Right ventricle myocardium inferior (tissue), 1 donor: Measurements from ENCODE around the gene IFI44. TPM values are rescaled to one million over a fixed set of nuclear protein-coding genes. Genes with fewer than 3 reads are reported as not detected.

Source experiments
- ATAC-seq: fragments of 200-7000 bp; cut with Tn5 transposase; one replicate; pipeline ENCODE4 v1.9.1; 2020; ENCODE audit warnings: mild to moderate bottlenecking, moderate library complexity
- DNase-seq: peaks from one replicate; pipeline ENCODE4 v3.0.0; 2021; ENCODE audit errors: missing footprints
- intact Hi-C: fragments of 100-400 bp; cut with DNase I; formaldehyde crosslinking; loops from one replicate; pipeline ENCODE4 v1.11.0; 2022
- total RNA-seq: library from RNA; stranded (reverse); fragmentation: NEBNext Ultra II Directional; extraction: Animal tissue kit (Norgen Biotek cat#: 25700); gene quantifications from one replicate; pipeline ENCODE4 v1.2.1, GENCODE V29; 2021
- donor health status: DM: no; HTN: yes; CAD: no; lungs with severe emphysema.

IFI44 gene
- total RNA-seq, 1 donor from 2014 or later, result 10.4 TPM

- DNase-seq, result no peak
- no peak for ATAC-seq
- intact Hi-C loops, result no loop called here
These were observed 37.7 kb downstream of the IFI44 start for GRCh38 chr1:78687315-78687714.

GRCh38 chr1:78687914-78688313 is 38.3 kb downstream of the IFI44 start:
- DNase-seq, result no peak
- intact Hi-C loops, result no loop called here
- no peak for ATAC-seq

GRCh38 chr1:78688697-78689096 is 39.1 kb downstream of the IFI44 start:
- DNase-seq, result no peak
- intact Hi-C loops, result no loop called here
- no peak for ATAC-seq

- no peak for DNase-seq
- intact Hi-C loops, result no loop called here
- no peak for ATAC-seq
These were observed 40.9 kb downstream of the IFI44 start for GRCh38 chr1:78690516-78690915.

DNA sequence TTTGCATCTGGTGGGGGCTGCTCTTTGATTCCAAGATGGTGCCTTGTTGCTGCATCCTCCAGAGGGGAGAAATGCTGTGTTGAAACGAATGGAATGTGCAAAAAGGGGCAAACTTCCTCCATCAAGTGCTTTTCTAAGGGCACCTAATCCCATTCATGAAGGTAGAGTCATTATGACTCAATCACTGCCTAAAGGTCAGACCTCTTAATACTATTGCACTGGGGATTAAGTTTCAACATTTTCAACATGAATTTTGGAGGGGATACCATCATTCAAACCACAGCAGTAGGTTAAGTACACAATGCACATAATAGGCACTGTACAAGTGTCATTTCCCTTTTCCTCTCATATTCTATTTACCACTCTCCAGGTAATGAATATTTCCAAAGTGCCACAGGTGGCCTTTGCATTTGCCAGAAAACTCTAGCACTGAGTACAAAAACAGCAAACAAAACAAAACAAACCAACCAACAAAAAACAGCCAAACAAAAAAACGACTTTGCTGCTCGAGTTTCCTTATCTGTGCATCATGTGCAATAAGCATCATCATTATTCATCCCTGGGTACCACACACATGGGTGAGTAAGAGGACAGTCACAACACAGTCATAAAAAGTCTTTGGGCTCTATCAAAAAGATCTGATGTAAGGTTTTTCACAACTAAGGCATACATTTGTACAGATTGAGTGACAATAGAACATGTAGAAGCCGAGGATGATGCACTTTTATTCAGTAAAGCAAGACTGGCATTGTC is 42.5 kb downstream of the IFI44 start:
- intact Hi-C loops, result no loop called here
- no peak for ATAC-seq

GRCh38 chr1:78699813-78700212 is 50.2 kb downstream of the IFI44 start:
- intact Hi-C loops, result no loop called here
- ATAC-seq, result no peak
- DNase-seq, result no peak

More for the DNA sequence above, 42.5 kb downstream of the IFI44 start:
- DNase-seq, result no peak

DNA sequence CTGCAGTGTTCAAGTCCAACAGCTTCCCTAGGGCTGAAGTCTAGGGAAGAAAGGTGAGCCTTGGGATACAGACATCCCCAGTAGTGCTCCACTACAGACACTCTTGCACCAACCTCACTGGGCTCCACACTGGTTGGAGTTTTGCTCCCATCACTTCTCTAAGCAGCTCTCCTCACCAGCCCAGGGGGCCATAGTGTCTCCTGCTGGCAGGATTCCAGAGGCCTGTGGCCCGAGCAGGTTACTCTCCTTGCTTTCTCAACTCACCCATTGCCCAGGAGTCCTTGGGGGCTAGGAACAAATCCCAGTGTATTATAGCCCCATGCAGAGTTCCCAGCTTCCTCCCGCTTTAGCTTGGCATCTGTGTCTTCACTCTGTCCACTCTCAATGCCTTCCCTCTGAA is 52.8 kb downstream of the IFI44 start:
- no peak for DNase-seq
- ATAC-seq, result no peak

DNA sequence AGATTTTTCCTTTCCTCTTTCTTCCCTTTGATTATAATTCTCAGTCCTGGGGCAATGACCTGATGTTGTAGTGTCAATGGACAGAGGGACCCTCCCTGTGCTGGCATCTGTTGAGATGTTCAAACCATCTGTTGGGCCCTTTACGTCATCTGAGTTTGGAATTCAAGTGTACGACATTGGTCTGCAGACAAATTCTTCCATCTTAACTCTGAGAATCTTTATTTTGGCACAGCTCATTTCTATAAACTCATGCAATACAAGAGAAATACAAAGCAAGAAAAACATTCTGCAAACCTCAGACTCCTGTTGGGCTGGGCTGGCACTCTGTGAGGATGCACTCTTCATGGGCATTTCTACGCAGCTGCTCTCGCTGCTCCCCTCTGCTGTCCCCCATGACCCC is 54.2 kb downstream of the IFI44 start:
- no peak for DNase-seq
- no peak for ATAC-seq
- intact Hi-C loops, result no loop called here

More for the DNA sequence above, 52.8 kb downstream of the IFI44 start:
- intact Hi-C loops, result no loop called here

DNA sequence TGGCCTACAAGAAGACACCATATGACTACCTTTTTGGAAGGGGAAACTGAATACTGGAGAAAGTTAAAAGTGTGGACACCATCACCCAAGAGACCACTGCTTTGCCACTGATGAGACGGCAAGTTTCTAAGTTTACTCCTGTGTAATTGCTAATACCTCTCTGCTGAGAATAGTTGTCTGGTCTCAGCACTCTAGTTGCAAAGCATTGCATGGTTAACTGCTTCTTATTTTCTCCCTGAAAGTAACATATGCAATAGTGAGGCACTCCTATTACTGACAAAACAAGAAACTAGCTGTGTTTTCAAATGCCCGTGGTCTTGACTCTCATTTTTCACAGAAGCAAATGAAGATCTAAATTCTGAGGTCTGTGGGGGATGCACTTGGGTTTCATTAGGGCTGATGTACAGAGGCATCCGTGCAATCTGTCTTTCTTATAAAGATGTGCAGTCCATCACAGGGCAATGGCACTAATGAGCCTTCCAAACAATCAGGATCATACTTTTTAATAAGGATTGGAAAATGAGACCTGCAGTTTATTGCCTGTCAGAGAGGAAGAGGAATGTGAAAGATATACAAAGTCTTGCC is 62.9 kb downstream of the IFI44 start:
- intact Hi-C loops, result no loop called here
- DNase-seq, result no peak
- no peak for ATAC-seq

DNA sequence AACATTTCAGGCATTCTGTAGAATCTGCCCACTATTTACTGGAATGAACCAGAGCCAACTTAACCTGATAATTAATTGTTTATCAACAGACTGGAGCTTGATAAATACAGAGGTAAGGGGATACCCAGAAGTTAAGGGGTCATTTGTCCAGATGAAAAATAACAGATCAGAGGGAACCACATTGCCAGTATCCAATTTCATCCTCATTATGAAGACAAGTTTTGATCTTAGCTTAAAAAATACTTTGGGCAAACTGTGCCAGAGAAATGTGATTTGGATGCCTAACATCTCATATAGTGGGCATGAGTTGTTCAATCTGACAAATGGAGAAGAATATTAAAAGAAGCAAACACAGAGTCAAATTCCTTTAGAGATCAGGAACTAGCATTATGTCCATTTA is 63.7 kb downstream of the IFI44 start:
- DNase-seq, result no peak
- no peak for ATAC-seq
- intact Hi-C loops, result no loop called here

Other genes with a start within 250 kb of the IFI44 start
- 1.3 TPM for gene PTGFR, start 158.9 kb upstream of the IFI44 start, total RNA-seq
- gene IFI44L, start 29.4 kb upstream of the IFI44 start, total RNA-seq, result 3.6 TPM